ENCODE measurements around the gene CLEC1A.

Gene CLEC1A

DNA sequence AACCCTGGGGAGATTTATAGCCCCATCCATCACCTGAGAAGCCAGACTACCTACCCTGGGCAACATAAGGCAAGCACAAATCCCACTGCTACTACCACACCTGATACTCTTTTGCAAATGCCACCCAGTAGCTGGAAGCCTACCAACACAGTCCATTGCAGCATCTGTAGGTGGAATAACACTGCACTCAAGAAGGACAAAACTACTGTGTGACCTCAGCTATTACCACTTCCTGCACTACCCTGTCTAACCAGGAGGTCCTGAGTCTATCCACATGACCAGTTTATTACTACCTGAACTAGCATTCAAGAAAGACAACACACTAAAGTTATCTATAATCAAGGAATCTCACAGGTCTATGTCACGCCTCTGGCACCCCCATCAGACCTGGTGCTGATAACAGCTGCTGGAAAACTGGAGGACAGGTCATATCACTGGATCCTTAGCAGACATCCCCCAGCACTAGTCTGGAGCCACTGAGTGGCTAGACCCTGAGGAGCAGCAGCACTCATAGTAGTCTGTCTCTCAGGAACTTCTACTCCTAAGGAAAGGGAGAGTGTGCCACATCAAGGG lies 2.9 kb upstream of the CLEC1A start:
- no peak for DNase-seq (ENCODE audit: low read depth in 1 of 2, low spot score in 1 of 2)

DNA sequence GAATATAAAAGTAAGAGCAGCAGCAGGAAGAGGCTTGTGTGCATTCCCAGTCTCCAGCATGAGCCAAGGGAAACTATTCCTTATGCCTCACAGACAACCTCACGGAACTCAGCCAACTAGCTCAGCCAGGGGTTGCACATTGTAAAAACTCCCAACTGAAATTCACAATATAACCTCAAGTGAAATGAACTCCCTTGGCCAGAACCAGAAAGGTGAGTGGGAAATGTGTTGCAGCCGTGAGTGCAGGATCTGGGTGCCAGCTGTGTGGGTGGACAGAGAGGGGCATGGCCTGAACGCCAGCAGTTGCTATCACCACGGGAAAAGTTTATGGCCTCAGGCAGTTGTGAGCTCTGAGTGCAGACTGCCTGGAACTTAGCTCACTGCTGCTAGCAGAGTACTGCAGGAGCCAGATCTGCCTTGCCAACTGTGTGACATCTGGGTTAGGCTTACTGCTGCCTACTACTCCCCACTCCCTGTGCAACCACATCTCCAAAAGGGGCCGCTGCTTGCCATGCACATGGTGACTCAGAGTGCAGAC lies 2.3 kb upstream of the CLEC1A start:
- DNase-seq (ENCODE audit: low read depth in 1 of 2, low spot score in 1 of 2) = no peak

DNA sequence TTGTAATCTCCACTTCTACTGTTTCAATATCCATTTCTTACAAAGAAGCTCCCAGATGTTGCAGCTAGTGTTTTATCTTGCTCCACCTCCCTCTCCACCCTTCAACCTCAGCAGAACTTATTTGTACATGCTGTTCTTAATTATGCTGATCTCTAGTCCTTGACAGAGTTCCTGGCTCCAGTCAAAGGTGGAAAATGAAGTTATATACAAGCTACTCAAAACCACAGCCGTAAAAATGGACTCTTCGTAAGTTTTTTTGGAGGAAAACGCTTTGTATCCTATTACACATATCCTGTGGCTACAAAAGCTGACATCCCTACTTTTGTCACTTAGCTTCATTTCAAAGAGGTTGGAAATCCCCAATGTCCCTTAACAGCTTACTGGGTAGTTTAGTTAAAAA lies 1.3 kb downstream of the CLEC1A start:
- DNase-seq (ENCODE audit: low read depth in 1 of 2, low spot score in 1 of 2) = no peak

DNA sequence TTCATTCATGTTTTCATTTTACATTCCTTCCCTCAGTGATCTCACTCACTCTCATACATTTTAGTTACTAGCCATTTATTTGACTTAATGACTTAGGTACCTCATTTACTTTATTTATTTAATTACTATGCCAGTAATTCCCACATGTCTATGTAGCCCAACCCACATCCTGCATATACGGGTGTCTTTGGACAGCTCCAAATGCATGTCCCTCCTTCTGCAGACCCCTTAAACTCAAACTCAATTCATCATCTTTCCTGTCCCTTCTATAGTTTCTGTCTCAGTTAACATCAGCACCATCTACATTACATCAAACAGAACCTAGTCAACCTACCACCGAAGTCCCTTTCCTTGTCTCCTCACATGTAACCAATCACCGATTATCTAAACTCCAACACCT lies 2.8 kb downstream of the CLEC1A start:
- no peak for DNase-seq (ENCODE audit: low read depth in 1 of 2, low spot score in 1 of 2)

DNA sequence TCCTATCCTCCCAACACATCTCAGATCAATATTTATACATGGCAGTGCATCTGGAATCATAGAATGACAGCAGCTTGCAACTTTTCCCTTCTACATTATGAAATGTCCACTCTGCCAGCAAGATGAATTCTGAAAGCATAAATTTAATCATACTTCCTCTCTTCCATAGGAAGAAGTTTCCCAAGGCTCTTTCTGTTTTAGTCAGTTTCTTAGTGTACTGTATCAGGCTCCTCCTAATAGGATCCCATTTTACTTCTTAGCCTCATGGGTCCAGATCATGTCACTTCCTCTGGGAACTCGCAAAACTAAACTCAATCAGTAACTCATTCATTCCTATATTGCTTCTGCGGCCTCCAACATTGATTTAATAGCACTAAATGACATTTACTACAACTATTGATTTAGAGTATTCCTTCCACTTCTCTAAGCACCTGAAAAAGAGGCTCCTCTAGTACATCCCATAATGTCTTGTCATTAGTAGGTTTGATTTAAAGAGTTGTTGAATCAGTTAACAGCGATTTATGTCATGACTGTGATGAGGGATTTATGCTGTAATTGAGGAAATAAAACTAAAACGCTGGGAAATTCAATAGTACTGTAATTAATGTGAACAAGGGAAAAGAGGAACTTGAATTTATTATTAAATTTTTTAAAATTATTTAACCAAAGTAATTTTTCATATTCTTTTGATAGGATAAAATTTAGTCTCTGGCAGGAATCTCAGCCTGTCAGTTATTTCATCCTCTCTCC lies 4.0 kb downstream of the CLEC1A start:
- no peak for DNase-seq (ENCODE audit: low read depth in 1 of 2, low spot score in 1 of 2)

DNA sequence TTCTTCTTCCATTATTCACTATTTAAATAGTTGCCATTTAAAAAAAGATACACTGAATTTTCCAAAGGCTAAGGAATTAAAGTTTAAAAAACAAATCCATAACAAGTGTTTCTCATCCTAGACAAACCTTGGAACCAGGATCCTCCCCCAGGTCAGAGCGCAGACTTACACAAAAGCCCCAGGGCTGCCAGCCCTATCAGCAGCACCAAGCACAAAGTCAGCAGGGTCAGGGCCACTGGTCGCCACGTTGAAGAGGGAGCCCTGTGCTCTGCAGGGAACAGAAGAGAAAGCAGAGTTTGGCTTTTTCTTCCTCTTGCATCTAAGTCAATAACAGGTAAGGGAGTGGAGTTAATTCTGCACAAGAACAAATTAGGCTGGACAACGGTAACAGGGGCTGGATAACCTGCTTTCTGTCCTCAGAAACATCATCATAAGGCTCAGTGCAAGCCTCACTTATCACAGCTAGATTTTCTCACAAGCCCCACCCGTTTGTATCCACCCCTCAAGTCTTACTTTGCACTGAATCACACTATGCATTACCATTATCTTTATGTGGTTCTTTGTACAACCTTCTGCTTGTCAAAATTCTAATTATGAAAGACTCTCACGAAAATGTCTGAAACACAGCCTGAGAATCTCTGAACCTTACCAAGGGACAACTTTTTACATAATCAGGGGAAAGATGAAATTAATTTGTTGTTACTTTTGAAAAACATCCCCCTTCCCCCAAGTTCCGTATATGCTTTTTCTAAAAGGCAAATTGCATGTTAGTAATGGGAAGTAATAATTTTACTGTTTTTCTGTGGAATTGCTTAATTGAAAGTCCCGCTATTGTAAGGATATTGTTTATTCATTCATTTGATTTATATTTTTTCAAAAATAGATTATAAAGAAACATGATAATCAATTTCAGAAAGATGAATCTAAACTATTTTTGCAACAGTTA lies 9.6 kb downstream of the CLEC1A start:
- no peak for DNase-seq (ENCODE audit: low read depth in 1 of 2, low spot score in 1 of 2)

DNA sequence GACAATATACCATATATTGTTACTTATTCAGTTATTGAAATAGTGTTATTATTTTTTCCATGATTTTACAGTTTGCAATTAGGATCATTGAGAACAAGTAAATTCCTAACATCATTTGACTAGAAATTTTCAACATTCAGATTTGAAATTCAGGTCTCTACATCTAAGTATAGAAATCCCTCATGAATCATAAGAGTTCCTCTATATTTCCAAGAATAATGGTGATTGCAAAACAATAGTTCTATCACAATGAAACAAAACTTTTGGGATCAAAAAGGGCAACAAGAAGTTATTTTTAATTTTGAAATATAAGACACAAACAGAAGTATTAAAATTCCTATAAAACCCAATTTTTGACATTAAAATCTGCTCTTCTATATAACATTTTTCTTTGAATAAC lies 10.8 kb downstream of the CLEC1A start:
- DNase-seq (ENCODE audit: low read depth in 1 of 2, low spot score in 1 of 2) = no peak

DNA sequence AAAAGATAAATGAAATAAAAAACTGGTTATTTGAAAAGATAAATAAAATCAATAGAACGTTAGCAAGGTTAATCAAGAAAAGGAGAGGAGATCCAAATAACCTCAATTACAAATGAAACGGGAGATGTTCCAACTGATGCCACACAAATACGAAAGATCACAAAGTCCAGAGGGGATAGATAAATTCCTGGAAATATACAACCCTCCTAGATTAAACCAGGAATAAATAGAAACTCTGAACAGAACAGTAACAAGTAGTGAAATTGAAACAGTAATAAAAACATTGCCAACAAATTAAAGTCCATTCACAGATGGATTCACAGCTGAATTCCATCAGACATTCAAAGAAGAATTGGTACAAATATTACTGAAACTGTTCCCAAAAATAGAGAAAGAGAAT lies 12.4 kb downstream of the CLEC1A start:
- no peak for DNase-seq (ENCODE audit: low read depth in 1 of 2, low spot score in 1 of 2)

DNA sequence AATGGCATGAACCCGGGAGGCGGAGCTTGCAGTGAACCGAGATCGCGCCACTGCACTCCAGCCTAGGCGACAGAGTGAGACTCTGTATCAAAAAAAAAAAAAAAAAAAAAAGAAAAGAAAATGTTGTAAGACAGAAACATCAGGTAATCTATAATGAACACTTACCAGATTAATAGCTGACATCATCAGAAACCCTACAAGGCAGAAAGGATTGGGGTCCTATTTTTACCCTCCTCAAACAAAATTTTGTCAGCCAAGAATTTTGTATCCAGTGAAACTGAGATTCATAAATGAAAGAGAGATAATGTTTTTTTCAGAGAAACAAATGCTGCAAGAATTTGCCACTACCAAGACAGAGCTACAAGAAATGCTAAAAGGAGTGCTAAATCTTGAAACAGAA lies 14.1 kb downstream of the CLEC1A start:
- DNase-seq (ENCODE audit: low read depth in 1 of 2, low spot score in 1 of 2) = no peak

DNA sequence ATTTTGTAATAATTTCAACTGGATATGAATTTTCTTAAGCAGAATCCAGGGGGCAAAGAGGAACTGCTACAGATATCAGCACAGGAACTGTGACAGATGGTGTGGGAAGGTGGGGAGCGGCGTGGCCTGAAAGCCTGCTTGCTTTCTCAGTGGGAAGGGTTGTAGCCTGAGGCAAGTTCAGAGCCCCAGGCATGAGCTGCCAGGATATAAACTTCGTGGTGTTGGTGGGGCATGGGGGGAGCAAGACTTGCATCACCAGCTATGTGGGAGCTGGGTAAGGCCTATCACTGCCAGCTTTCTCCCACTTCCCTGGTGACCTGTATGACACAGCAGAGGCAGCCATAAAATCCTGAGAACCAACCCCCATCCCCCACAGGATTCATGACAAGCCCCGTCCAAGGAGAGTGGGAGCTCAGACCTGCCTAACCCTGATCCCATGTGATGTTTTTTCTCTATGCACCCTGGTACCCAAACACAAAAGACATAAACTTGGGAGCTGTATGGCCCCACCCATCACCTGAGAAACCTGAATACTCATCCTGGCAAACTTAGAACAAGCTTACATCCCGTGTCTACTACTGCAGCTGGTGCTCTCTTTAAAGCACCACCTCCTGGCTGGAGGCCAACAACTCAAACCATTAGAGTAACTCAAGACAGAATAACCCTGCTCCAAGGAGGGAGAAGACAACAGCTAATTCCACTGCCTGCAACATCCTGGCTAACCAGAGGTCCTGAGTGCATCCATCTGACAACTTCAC lies 16.5 kb downstream of the CLEC1A start:
- DNase-seq (ENCODE audit: low read depth in 1 of 2, low spot score in 1 of 2) = no peak

DNA sequence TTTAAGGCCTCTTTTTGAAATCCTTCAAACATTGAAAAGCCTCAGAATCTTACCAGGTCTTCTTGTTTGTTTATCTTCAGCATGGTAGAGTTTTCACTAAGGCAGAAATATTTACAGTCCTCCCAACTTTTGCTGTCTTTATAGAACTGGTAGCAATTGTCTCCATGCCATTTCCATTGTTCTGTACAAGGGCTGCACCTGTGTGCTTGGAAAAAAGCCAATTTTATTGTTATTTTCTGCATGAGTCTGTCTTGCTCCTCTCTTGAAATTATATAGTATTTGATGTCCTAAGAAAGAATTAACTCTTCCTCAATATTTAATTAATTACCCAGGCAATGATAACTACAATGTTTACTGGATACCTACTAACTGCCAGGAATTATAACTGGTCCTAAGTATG lies 23.3 kb downstream of the CLEC1A start:
- DNase-seq (ENCODE audit: low read depth in 1 of 2, low spot score in 1 of 2) = no peak

DNA sequence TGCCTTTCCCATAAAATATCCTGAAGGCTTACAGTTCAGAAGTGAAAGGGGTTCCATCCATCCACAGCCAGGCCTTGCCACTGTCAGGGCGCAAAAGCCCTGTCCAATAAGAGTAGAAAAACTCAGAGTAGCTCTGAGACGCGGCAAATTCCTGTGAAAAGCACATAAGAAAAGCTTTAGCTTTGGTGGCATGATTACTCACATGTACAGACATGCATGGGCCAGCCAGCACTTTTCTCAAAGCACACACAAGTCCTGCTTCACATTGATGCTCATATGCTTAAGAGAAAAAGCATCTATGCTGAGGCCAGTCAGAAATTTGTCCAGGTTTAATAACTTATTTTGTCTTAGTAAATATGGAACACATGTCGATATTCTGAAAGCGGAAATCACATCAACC lies 25.5 kb downstream of the CLEC1A start:
- no peak for DNase-seq (ENCODE audit: low read depth in 1 of 2, low spot score in 1 of 2)

DNA sequence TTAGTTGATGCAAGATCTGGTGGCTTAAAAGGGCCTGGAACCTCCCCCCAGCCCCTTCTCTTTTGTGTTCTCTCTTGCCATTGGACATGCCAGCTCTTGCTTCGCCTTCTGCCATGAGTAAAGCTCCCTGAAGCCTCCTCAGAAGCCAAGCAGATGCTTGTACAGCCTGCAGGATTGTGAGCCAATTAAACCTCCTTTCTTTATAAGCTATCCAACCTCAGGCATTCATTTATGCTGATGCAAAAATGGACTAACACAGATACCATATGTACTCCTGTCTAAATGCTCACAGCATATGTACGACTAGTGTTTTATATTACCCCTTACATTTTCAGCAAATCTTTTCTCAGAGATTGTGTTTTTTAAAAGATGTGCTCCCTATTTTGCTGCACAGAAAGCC lies 26.7 kb downstream of the CLEC1A start:
- DNase-seq (ENCODE audit: low read depth in 1 of 2, low spot score in 1 of 2) = no peak

DNA sequence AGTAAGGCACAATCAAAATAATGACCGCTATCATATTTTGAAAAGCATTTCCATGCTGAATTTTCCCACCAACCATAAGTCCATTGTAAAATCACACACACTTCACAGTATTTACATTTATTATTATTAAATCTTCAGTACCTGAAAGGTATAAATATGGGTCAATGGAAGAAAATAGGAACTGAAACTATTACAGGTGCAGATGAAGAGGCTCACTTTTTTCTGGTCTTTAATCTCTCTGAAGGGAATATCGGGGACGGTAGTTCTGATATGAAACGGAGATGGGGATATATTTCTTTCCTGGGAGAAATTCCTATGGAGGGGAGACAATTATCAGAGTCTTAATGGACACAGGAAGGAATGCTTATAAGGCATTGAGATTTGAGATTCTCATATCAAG lies 28.4 kb downstream of the CLEC1A start:
- no peak for DNase-seq (ENCODE audit: low read depth in 1 of 2, low spot score in 1 of 2)

DNA sequence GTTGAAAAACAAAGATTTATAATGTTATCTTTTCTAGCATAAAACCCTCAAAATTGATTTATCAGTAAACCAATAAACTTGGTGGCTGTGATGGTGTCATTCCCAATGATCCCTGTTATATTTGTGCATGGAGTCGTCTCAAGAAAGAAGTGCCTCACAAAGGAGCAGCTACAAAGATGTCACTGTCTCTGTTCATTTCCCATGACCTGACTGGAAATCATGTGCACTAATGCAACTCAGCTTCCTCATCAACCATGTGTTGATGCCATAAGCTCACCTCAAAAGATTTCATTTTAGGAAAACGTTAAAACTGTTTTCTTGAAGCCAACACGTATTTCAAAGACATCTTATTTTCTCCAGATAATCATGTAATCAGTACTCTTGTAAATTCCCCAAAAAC lies 28.8 kb downstream of the CLEC1A start:
- DNase-seq (ENCODE audit: low read depth in 1 of 2, low spot score in 1 of 2) = no peak

DNA sequence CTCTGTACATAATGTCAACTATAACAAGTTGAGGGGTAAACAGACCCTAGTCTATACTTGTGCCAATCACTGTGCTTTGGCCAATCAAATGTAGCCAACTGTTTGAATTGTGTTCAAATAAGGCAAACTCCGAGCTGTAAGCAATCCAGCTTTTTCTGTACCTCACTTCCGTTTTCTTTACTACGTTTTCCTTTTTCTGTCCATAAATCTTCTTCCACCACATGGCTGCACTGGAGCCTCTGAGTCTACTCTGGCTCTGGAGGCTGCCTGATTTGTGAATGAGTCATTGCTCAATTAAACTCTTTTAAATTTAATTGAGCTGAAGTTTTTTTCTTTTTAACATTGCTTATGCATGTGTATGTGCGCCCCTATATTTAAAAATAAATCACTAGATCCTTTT lies 29.7 kb downstream of the CLEC1A start:
- DNase-seq (ENCODE audit: low read depth in 1 of 2, low spot score in 1 of 2) = no peak

DNA sequence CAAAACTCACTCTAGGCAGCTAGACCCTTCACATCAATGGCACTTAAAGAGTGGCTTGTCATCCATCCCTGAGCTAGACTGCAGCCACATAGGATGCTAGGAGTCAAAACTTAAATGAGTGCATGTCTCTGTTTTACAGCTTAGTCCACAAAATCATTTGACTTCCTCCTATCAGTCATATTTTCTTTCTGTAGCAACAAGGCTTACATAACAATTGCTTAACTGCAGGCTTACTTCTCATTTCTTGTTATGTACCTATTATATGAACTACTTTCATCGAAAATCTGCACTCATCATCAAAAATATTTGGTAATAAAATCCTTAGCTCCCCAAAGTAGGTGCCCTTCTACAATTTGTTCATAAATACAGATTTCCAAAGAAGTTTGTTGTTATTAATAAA lies 30.1 kb downstream of the CLEC1A start:
- no peak for DNase-seq (ENCODE audit: low read depth in 1 of 2, low spot score in 1 of 2)

DNA sequence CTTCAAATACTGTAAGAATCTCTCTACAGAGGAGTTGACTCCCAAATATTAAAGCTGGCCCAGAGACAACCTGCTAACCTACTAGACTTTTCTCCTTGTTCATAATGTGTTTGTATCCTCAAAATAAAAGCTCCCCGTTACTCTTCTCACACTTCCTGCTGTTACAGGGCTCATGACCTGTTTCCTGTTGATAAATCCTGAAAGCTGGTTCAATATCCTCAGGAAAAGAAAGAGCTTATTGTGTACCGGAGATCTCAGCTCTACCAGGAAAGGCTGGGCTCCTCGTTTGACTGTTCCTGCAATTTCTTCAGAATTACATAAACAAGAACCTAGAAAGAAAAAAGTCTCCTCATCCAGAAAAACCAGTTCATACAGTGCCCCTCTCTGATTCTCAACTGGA lies 30.8 kb downstream of the CLEC1A start:
- no peak for DNase-seq (ENCODE audit: low read depth in 1 of 2, low spot score in 1 of 2)

DNA sequence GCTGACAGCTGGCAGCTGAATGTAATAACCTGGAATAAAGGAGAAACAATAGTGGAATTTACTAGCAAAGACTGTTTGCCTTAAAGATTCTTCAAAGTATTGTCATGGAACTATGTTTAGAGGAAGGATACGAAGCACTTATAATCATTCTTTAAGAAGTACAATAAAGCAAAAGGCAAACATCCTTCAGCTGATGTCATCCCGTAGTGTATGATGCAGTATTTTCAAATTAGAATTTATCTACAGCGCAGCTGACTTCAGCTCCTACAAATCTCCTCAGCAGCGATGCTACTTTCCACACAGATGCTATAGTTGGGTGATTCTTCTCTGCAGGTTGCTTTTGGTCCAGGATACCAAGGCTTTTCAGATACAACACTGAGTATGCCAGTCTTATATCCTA lies 31.5 kb downstream of the CLEC1A start:
- DNase-seq (ENCODE audit: low read depth in 1 of 2, low spot score in 1 of 2) = no peak

DNA sequence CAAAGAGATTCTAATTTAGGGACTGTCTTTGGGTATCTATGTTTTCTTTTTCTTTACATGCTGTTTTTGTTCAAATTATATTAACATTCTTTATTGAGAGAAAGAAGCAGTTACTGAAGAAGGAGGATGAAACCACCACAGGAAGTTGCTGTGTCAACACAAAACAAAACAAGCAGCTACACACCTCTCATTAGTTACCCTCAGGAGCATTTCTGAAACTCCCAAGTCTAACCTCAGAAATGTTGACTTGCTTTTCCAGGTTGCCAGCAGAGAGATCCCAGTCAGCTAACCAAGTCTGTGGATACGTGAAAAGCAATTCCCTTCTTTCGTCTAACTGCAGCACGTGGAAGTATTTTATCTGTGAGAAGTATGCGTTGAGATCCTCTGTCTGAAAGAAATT lies 33.5 kb downstream of the CLEC1A start:
- DNase-seq (ENCODE audit: low read depth in 1 of 2, low spot score in 1 of 2) = no peak

DNA sequence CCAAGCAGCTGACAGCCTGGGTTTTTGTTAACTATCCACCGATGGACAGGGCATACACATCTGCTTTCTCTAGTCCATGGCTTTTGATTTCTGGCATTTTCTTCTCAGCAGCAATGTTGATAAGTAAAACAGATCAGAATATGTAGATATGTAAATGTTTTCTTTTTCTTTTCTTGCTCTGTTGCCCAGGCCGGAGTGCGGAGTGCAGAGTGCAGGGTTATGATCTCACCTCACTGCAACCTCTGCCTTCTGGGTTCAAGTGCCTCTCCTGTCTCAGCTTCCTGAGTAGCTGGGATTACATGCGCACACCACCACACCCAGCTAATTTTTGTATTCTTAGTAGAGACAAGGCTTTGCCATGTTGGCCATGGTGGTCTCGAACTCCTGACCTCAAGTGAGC lies 40.4 kb downstream of the CLEC1A start:
- no peak for DNase-seq (ENCODE audit: low read depth in 1 of 2, low spot score in 1 of 2)
